ENCODE data around the gene FGFR2.

The FGFR2 gene

DNA sequence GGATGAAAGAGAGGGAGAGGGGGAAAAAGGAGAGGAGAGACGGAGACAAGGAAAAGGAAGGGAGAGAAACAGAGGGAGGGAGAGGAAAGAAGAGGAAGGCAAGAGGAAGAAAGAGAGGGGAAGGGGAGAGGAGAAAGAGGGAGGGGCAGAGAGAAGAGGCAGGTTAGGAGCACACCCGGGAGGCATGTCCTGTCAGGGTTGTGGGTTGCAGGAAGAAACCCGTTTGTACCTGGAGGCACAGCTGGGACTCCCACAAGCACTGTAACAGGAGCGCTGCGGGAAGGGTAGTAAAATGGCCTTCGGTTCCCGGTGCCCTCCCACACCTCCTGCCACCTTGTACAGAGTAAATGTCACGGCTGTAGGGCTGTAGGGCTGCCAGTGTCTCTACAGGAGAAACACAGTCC, 24.7 kb downstream of the FGFR2 start:
- Histone ChIP-seq H3K4me3 (ENCODE audit: insufficient read depth, low read depth, low read length) (no peak overlapping the region), H3K36me3 (ENCODE audit: control insufficient read depth, insufficient read depth, low read length) (peaks cover 23% of the 10 kb centered on the region), H3K4me1 (ENCODE audit: control insufficient read depth, insufficient read depth, low read length) (peaks cover 22% of the 10 kb centered on the region), H3K9me3 (ENCODE audit: control insufficient read depth, low read length) (no peaks in the 10 kb centered on the region), H3K27me3 (ENCODE audit: control insufficient read depth, insufficient read depth, low read length, poor library complexity, severe bottlenecking) (no peaks in the 10 kb centered on the region), H3K27ac (ENCODE audit: insufficient read depth, low read depth, low read length, poor library complexity, severe bottlenecking) (peak overlapping the region; percentile 16)
- WGBS, 2 experiments: 82 to 84% methylated on average over 8 of the region's 8 CpGs

DNA sequence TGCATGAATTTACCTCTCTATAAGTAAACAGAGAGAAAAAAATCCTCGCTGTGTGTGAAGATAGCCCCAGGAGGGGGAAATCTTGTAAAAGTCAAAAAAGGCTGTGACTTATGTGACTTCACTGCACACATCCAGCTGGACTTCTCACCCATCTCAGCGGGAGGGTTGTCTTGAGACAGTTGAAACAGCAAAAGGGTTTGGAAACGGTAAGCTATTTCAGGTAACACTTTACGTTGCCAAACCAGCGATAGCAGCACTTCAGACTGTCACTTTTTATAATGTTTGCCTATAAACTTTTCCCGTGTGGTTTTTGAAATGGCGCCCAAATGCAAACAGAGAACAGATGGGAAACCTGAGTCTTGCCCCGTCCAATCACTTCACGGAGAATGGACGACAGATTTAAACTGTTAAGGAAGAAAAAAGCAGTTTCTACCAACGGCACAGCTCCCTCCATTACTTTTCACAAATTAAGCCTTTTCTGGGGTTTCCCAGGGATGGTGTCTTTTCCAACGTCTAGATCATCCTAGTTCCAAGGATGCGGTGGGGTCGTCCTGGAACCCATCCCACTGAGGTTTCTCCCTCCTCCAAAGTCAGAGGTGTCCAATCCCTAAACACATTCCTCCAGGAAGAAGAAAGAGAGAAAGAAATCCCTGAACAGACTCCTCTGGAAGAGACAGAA, 25.2 kb downstream of the FGFR2 start:
- H3K4me3 ChIP-seq (ENCODE audit: insufficient read depth, low read depth, low read length): no peak overlapping the region
- no peak overlapping the region for H3K27ac ChIP-seq (ENCODE audit: insufficient read depth, low read depth, low read length, poor library complexity, severe bottlenecking)
- H3K9me3 ChIP-seq (ENCODE audit: control insufficient read depth, low read length): no peaks in the 10 kb centered on the region
- WGBS, 2 experiments: 88 to 89% methylated on average over 14 of the region's 14 CpGs
- H3K27me3 ChIP-seq (ENCODE audit: control insufficient read depth, insufficient read depth, low read length, poor library complexity, severe bottlenecking): no peaks in the 10 kb centered on the region
- peaks cover 18% of the 10 kb centered on the region for H3K36me3 ChIP-seq (ENCODE audit: control insufficient read depth, insufficient read depth, low read length)
- H3K4me1 ChIP-seq (ENCODE audit: control insufficient read depth, insufficient read depth, low read length): peaks cover 23% of the 10 kb centered on the region

DNA sequence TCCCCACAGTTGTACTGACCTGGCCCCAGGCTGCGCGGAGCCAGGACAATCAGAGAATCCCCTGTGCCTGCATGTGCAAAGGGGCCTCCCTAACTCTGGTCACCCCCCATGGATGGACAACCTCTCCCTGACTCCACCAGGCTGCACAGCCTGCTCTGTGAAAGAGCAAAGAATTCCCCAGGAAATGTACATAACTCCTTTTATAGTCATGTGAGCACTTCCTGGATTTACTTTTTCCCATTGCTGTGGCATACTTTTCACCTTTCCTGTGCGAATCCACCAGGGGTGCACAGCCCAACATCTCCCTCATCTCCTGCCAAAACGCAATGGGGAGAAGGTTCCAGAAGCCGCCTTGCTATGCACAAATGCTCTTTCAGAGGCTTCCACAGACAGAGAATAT, 27.9 kb downstream of the FGFR2 start:
- Histone ChIP-seq H3K4me3 (ENCODE audit: insufficient read depth, low read depth, low read length) (no peak overlapping the region), H3K27me3 (ENCODE audit: control insufficient read depth, insufficient read depth, low read length, poor library complexity, severe bottlenecking) (no peaks in the 10 kb centered on the region), H3K27ac (ENCODE audit: insufficient read depth, low read depth, low read length, poor library complexity, severe bottlenecking) (no peak overlapping the region), H3K4me1 (ENCODE audit: control insufficient read depth, insufficient read depth, low read length) (peaks cover 23% of the 10 kb centered on the region), H3K36me3 (ENCODE audit: control insufficient read depth, insufficient read depth, low read length) (peaks cover 12% of the 10 kb centered on the region), H3K9me3 (ENCODE audit: control insufficient read depth, low read length) (no peaks in the 10 kb centered on the region)
- WGBS, 2 experiments: 92 to 93% methylated on average over 5 of the region's 5 CpGs

DNA sequence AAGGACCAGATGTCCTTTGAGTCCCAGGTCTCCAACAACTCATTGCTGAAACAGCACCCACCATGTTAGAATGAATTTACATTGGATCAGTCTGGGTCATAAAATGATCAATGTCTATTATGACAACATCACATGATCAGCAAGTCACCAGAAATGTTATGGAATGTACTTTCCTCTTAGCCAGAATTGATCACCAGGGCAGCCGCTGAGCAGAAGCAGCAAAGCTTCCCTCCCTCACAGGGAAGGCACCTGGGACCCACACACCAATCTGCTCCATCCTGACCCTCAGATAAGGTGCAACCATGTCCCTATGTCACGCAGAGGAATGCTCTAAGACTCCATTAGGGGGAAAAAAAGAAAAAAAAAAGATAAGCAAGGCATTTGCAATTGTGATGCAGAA, 30.0 kb downstream of the FGFR2 start:
- no peaks in the 10 kb centered on the region for H3K9me3 ChIP-seq (ENCODE audit: control insufficient read depth, low read length)
- 93 to 94% methylated on average over 2 of the region's 2 CpGs for WGBS, 2 experiments
- H3K4me3 ChIP-seq (ENCODE audit: insufficient read depth, low read depth, low read length): no peak overlapping the region
- H3K4me1 ChIP-seq (ENCODE audit: control insufficient read depth, insufficient read depth, low read length): peaks cover 19% of the 10 kb centered on the region
- H3K27ac ChIP-seq (ENCODE audit: insufficient read depth, low read depth, low read length, poor library complexity, severe bottlenecking): no peak overlapping the region
- H3K36me3 ChIP-seq (ENCODE audit: control insufficient read depth, insufficient read depth, low read length): peaks cover 27% of the 10 kb centered on the region
- no peaks in the 10 kb centered on the region for H3K27me3 ChIP-seq (ENCODE audit: control insufficient read depth, insufficient read depth, low read length, poor library complexity, severe bottlenecking)

DNA sequence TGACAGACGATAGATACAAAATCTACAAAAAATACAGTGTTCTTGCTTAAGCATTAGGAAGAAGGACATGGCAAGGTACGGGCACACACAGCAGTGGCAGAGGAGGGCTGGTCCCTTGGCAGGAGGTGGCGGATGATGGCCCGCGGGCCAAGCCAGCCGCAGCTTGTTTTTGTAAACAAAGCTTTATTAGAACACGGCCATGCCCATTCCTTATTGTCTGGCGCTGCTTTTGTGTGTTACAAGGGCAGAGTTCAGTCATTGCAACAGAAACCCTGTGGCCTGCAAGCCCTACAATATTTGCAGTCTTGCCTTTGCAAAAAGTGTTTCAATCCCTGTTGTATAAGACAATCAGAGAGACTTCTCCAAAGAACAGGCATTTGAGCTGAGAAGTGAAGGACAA, 30.7 kb downstream of the FGFR2 start:
- H3K9me3 ChIP-seq (ENCODE audit: control insufficient read depth, low read length): no peaks in the 10 kb centered on the region

DNA sequence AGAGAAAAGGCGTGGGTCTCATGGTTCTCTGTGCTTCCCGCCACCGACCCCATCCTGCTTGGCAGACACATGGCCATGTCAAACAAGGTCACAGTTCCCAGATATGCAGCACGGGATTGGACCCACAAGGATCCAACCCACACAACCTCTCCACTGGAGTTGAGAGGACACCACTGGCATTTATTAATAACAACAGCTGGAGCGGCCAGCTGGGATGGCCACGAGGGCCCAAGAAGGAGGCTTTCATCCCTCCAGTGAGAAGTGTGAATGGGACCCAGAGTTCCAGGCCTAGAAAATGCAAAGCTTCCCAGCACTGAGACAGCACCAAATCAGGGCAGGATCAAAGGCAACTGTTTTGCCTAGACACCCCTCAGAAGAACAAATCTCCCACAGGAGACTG, 31.5 kb downstream of the FGFR2 start:
- 94% methylated on average over 6 of the region's 6 CpGs for WGBS, 2 experiments

More for the DNA sequence above, 30.7 kb downstream of the FGFR2 start:
- Histone ChIP-seq H3K4me3 (ENCODE audit: insufficient read depth, low read depth, low read length) (no peak overlapping the region), H3K27ac (ENCODE audit: insufficient read depth, low read depth, low read length, poor library complexity, severe bottlenecking) (no peak overlapping the region), H3K36me3 (ENCODE audit: control insufficient read depth, insufficient read depth, low read length) (peaks cover 28% of the 10 kb centered on the region), H3K27me3 (ENCODE audit: control insufficient read depth, insufficient read depth, low read length, poor library complexity, severe bottlenecking) (no peaks in the 10 kb centered on the region), H3K4me1 (ENCODE audit: control insufficient read depth, insufficient read depth, low read length) (peaks cover 19% of the 10 kb centered on the region)
- 90 to 92% methylated on average over 8 of the region's 8 CpGs for WGBS, 2 experiments

DNA sequence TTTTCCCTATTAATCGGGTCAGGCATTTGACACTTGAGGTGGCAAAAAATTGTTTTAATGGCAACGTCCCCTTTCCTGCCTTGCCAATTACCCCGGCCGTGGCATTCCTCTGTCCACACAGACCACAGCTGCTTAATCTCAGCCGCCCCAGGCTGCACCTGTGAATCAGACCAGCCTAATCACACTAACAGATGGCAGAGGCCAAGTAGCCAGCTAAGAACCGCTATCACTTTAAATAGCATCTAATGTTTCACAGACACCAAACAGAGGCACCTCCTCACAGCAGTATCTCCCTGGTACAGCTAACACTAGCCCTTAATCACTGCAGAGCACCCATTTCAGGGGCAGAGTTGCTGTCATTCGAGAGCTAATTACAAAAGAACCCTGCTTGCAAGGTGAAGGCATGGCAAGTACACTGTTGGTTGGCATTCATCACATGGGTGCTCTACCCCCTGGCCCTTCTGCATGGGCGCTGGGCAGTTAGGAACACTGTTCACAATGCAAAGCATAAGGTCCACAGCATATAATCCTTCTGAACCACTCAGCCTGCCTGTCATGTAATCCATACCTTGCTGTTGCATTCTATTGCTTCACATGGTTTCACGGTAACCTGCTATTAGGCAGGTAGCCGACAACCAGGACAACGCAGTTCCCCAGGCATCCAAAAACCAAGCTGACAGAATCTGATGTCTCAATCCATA, 38.8 kb downstream of the FGFR2 start:
- no peak overlapping the region for H3K4me3 ChIP-seq (ENCODE audit: insufficient read depth, low read depth, low read length)
- H3K36me3 ChIP-seq (ENCODE audit: control insufficient read depth, insufficient read depth, low read length): peaks cover 18% of the 10 kb centered on the region
- no peaks in the 10 kb centered on the region for H3K4me1 ChIP-seq (ENCODE audit: control insufficient read depth, insufficient read depth, low read length)
- no peak overlapping the region for H3K27ac ChIP-seq (ENCODE audit: insufficient read depth, low read depth, low read length, poor library complexity, severe bottlenecking)
- WGBS, 2 experiments: 91% methylated on average over 11 of the region's 11 CpGs
- H3K27me3 ChIP-seq (ENCODE audit: control insufficient read depth, insufficient read depth, low read length, poor library complexity, severe bottlenecking): no peaks in the 10 kb centered on the region
- H3K9me3 ChIP-seq (ENCODE audit: control insufficient read depth, low read length): no peaks in the 10 kb centered on the region

More for the DNA sequence above, 31.5 kb downstream of the FGFR2 start:
- H3K4me3 ChIP-seq (ENCODE audit: insufficient read depth, low read depth, low read length): no peak overlapping the region
- H3K36me3 ChIP-seq (ENCODE audit: control insufficient read depth, insufficient read depth, low read length): peaks cover 32% of the 10 kb centered on the region
- H3K27ac ChIP-seq (ENCODE audit: insufficient read depth, low read depth, low read length, poor library complexity, severe bottlenecking): no peak overlapping the region
- H3K4me1 ChIP-seq (ENCODE audit: control insufficient read depth, insufficient read depth, low read length): peaks cover 19% of the 10 kb centered on the region
- H3K9me3 ChIP-seq (ENCODE audit: control insufficient read depth, low read length): no peaks in the 10 kb centered on the region
- no peaks in the 10 kb centered on the region for H3K27me3 ChIP-seq (ENCODE audit: control insufficient read depth, insufficient read depth, low read length, poor library complexity, severe bottlenecking)

DNA sequence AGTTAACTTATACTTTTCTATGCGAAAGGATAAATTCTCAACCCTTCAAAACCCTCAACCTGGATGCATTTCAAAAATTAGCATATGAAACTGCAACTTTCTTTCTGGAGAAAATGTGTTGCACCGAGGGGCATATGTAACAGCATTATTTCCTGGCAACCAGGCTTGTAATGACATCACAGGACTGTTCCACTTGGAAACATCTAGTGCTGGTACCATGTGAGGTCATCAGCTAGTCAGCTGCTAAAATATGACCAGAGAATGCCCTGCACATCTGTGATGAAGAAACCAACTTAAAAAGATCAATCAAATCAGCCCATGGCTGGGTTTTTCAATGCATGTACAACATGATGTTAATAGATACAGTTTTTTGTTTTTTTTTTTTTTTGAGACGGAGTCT, 40.0 kb downstream of the FGFR2 start:
- Histone ChIP-seq H3K9me3 (ENCODE audit: control insufficient read depth, low read length) (no peaks in the 10 kb centered on the region), H3K4me1 (ENCODE audit: control insufficient read depth, insufficient read depth, low read length) (no peaks in the 10 kb centered on the region), H3K36me3 (ENCODE audit: control insufficient read depth, insufficient read depth, low read length) (peaks cover 5% of the 10 kb centered on the region), H3K27me3 (ENCODE audit: control insufficient read depth, insufficient read depth, low read length, poor library complexity, severe bottlenecking) (no peaks in the 10 kb centered on the region), H3K4me3 (ENCODE audit: insufficient read depth, low read depth, low read length) (no peak overlapping the region), H3K27ac (ENCODE audit: insufficient read depth, low read depth, low read length, poor library complexity, severe bottlenecking) (no peak overlapping the region)
- WGBS, 2 experiments: 93 to 95% methylated on average over 3 of the region's 3 CpGs

DNA sequence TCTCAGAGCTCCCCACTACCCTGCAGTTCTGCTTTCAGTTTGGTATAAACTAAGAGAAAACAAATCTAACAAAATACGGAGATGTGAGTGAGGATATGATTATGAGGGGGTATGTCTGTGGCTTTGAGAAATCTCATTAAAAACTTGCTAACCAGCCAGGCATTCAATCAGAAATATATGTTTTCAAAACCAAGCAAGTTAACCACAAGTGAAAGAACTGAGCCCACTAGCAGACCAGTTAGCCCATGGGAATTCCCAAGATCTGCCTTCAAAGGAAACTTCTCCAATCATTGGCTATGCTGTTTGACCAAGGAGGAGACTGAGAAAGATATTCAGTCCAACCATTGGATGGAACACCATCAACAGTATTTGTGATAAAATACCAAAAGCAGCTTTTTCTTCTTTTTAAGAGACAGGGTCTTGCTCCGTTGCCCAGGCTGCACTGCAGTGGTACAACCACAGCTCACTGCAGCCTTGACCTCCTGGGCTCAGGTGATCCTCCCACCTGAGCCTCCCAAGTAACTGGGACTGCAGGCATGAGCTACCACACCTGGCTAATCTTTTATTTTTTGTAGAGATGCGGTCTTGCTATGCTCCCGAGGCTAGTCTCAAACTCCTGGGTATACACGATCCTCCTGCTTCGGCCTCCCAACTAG, 41.2 kb downstream of the FGFR2 start:
- Histone ChIP-seq H3K4me1 (ENCODE audit: control insufficient read depth, insufficient read depth, low read length) (no peaks in the 10 kb centered on the region), H3K27me3 (ENCODE audit: control insufficient read depth, insufficient read depth, low read length, poor library complexity, severe bottlenecking) (no peaks in the 10 kb centered on the region), H3K36me3 (ENCODE audit: control insufficient read depth, insufficient read depth, low read length) (peaks cover 8% of the 10 kb centered on the region), H3K4me3 (ENCODE audit: insufficient read depth, low read depth, low read length) (no peak overlapping the region), H3K9me3 (ENCODE audit: control insufficient read depth, low read length) (no peaks in the 10 kb centered on the region), H3K27ac (ENCODE audit: insufficient read depth, low read depth, low read length, poor library complexity, severe bottlenecking) (peak overlapping the region; percentile 36)
- 93 to 97% methylated on average over 5 to 6 of the region's 6 CpGs for WGBS, 2 experiments

DNA sequence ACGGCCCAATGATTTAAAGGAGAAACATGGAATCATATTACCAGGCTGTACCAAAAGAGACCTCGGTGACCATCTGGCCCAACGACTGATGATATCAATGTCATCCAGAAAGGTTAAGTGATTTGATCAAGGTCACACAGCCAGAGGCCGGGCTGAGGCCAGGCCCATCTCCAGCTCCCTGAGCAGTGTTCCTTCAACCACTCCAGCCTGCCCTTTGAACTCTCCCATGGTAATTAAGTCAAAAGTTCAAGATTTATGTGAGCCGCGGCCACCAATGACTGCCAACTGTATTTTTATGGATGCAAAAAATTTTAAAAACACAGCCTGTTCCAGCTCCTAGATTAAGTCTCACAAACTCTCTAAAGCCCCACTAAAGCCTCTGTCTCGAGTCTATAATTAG, 41.8 kb downstream of the FGFR2 start:
- 95% methylated on average over 7 of the region's 7 CpGs for WGBS, 2 experiments
- H3K36me3 ChIP-seq (ENCODE audit: control insufficient read depth, insufficient read depth, low read length): peaks cover 8% of the 10 kb centered on the region
- peak overlapping the region; percentile 36 for H3K27ac ChIP-seq (ENCODE audit: insufficient read depth, low read depth, low read length, poor library complexity, severe bottlenecking)
- no peaks in the 10 kb centered on the region for H3K4me1 ChIP-seq (ENCODE audit: control insufficient read depth, insufficient read depth, low read length)
- H3K9me3 ChIP-seq (ENCODE audit: control insufficient read depth, low read length): no peaks in the 10 kb centered on the region
- no peaks in the 10 kb centered on the region for H3K27me3 ChIP-seq (ENCODE audit: control insufficient read depth, insufficient read depth, low read length, poor library complexity, severe bottlenecking)
- H3K4me3 ChIP-seq (ENCODE audit: insufficient read depth, low read depth, low read length): no peak overlapping the region
